ENCODE measurements around the gene LUZP1.
"Not testable (repeated sequence)": the region's sequence is repeated elsewhere in the genome, so short reads cannot be mapped to it uniquely, and the experiment has no call there.

LUZP1 gene

DNA sequence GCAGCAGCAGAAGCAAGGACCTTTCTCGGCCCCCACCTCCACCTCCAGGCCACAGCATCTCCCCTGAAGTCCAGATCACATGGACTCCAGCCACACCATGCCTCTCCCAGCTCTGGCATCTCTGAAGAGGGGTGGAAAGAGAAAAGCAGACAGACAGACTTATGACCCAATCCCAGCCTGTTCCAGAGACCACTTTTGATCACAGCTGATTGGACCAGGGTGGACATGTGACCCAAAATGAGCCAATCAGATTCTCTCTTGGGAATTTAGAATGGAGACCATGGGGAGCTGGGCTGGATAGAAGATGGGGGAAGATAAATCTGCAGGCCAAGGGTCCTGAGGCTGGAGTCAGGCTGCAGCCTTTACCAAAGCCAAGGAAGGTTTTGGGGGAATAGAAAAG is 32.2 kb upstream of the LUZP1 start:
- DNase-seq (ENCODE audit: low spot score): no peak
- in situ Hi-C loops (cut with MboI; ENCODE audit: low sequenced_read_pairs, unreplicated experiment): no loop called here
- no peak for TF ChIP-seq CTCF (IDR thresholded peaks at IDR 0.05; ENCODE audit: borderline replicate concordance, control extremely low read depth, extremely low read depth, insufficient read depth, missing control alignments)

- no peak for TF ChIP-seq CTCF (IDR thresholded peaks at IDR 0.05; ENCODE audit: borderline replicate concordance, control extremely low read depth, extremely low read depth, insufficient read depth, missing control alignments)
Measured at GRCh38 chr1:23198373-23198772, 29.7 kb upstream of the LUZP1 start.

GRCh38 chr1:23196627-23197328 is 28.1 kb upstream of the LUZP1 start:
- in situ Hi-C loops (cut with MboI; ENCODE audit: low sequenced_read_pairs, unreplicated experiment): no loop called here
- no peak for DNase-seq (ENCODE audit: low spot score)
- TF ChIP-seq CTCF (IDR thresholded peaks at IDR 0.05; ENCODE audit: borderline replicate concordance, control extremely low read depth, extremely low read depth, insufficient read depth, missing control alignments): no peak

More at GRCh38 chr1:23198373-23198772, 29.7 kb upstream of the LUZP1 start:
- in situ Hi-C loops (cut with MboI; ENCODE audit: low sequenced_read_pairs, unreplicated experiment): no loop called here
- no peak for DNase-seq (ENCODE audit: low spot score)

GRCh38 chr1:23194119-23194984 is 25.7 kb upstream of the LUZP1 start:
- in situ Hi-C loops (cut with MboI; ENCODE audit: low sequenced_read_pairs, unreplicated experiment): loop anchor here (5.0 kb wide), 1 partner anchor 217 kb away; no protein-coding TSS in a partner anchor
- no peak for DNase-seq (ENCODE audit: low spot score)

GRCh38 chr1:23193391-23194118 is 24.9 kb upstream of the LUZP1 start:
- no peak for TF ChIP-seq CTCF (IDR thresholded peaks at IDR 0.05; ENCODE audit: borderline replicate concordance, control extremely low read depth, extremely low read depth, insufficient read depth, missing control alignments)
- in situ Hi-C loops (cut with MboI; ENCODE audit: low sequenced_read_pairs, unreplicated experiment): loop anchor here (5.0 kb wide), 1 partner anchor 216 kb away; no protein-coding TSS in a partner anchor
- no peak for DNase-seq (ENCODE audit: low spot score)

More at GRCh38 chr1:23194119-23194984, 25.7 kb upstream of the LUZP1 start:
- no peak for TF ChIP-seq CTCF (IDR thresholded peaks at IDR 0.05; ENCODE audit: borderline replicate concordance, control extremely low read depth, extremely low read depth, insufficient read depth, missing control alignments)

DNA sequence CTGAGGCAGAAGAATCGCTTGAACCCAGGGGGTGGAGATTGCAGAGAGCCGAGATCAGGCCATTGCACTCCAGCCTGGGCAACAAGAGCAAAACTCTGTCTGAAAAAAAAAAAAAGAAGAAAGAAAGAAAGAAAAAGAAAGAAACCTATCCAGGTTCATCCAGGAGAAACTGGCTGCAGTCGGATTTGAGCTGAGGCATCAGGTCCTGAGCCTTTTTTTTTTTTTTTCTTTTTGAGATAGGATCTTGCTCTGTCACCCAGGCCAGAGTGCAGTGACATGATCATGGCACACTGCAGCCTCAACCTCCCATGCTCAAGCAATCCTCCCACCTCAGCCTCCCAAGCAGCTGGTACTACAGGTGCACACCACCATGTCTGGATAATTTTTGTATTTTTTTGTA is 22.5 kb upstream of the LUZP1 start:
- TF ChIP-seq CTCF (IDR thresholded peaks at IDR 0.05; ENCODE audit: borderline replicate concordance, control extremely low read depth, extremely low read depth, insufficient read depth, missing control alignments): no peak
- in situ Hi-C loops (cut with MboI; ENCODE audit: low sequenced_read_pairs, unreplicated experiment): loop anchor here (5.0 kb wide), 1 partner anchor 214 kb away; no protein-coding TSS in a partner anchor
- DNase-seq (ENCODE audit: low spot score): no peak

GRCh38 chr1:23188936-23189452 is 20.3 kb upstream of the LUZP1 start:
- not testable (repeated sequence) for DNase-seq (ENCODE audit: low spot score)
- in situ Hi-C loops (cut with MboI; ENCODE audit: low sequenced_read_pairs, unreplicated experiment): loop anchor here (5.0 kb wide), 1 partner anchor 87 kb away; no protein-coding TSS in a partner anchor

Data from GM13976 (cell line).